IPS DF 4.7 (cell line): ENCODE measurements around the gene EFNA5.
"Not testable (repeated sequence)": the region's sequence is repeated elsewhere in the genome, so short reads cannot be mapped to it uniquely, and the experiment has no call there.

Source experiments
- DNase-seq: peaks from one replicate; pipeline ENCODE4 v3.0.0-alpha.2; 2013; ENCODE audit warnings: low spot score; ENCODE audit errors: extremely low read depth

Gene EFNA5

DNA sequence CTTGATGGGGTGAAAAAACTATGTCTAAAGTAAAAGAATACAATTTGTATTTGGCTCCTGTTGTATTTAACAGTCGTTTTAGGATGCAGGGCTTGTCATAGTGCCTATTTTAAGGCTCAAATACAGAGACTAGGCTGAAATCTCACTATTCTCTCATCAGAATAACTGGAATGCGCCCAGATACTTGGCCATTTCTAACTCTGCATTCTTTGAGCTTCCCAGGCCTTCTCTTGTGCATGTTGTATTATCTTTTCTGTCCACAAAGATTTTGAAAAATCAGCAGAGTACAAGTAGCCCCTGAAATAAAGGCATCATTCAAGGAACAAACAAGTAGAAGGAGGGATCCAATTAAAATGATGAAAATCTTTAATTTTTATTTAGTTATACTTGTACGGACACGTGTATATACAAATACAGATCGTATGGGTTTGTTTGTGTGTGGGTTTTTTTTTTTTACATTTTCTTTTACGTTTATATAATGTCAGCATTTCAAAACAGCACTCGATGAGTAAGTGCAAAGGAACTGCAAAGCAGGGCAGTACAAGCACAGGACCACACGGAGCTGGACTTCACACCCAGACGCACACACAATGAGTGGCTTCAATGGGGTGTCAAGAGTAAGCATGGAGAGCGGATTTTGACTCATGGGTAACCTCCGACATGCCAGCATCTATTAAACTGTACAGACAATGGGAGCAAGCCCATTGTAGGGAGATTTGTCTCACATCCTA lies 294.0 kb downstream of the EFNA5 start:
- no peak for DNase-seq

DNA sequence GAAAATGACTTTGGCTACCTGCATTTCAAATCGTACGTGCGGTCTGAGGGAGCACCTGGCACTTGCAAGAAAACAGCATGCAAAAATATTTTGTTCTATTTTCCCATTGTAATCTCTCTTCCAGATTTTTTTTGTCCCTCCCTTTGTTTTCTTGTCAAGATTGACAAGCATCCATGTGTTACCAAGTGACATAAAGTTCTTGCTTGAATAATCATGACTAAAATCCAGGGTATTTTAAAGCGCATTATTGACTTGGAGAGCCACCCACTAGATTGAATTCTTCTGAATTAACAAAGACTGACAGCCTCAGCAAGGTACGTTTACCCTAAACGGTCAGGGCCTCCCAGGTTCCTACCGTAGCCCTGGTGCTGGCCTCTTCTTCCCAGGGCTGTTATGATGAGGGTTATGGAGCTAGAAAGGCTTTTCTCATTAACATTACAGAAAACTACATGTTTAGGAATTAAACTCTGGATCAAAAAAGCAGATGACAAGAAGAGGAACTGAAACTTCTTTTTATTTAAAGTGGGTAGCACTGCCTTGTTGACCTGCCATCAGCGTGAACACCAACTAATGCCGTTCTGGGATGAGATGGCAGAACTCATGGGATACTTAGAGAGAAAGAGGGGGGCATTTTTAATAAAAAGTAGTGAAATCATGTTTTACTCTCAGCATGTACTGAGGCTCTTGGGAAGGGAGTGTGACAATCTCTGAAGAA lies 297.0 kb downstream of the EFNA5 start:
- no peak for DNase-seq

DNA sequence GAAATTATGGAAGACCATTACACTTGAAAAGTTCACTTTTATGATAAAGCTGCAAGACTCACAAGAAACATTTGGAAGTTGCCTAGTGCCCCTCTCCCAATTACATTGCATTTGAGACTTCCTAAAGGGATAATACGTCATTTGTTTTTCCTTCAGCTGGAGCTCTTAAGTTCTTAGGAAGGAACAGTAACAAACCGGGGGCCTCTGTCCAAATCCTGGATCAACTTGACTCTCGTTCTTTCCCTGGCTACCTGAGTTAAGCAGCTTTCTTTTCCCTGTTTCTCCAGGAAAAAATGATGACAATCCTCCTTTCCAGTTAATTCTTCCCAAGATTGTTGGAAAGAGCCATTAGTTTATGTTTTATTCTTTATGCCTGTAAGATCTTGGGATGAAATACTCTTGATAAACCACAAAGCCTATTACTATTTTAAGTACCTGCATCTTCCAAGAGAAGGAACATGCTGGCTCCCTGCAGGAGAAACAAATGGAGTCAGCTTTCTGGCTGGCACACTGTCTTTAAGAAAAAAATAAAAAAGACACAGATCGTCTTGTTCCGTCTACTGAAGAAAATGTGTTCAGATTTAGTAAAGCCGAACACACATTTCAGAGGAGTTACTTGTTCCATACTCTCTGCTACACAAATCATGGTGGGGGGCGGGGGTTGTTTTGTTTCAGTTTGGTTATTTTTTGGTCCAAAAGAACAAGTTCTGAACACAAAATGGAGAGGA lies 297.9 kb downstream of the EFNA5 start:
- DNase-seq, result no peak

DNA sequence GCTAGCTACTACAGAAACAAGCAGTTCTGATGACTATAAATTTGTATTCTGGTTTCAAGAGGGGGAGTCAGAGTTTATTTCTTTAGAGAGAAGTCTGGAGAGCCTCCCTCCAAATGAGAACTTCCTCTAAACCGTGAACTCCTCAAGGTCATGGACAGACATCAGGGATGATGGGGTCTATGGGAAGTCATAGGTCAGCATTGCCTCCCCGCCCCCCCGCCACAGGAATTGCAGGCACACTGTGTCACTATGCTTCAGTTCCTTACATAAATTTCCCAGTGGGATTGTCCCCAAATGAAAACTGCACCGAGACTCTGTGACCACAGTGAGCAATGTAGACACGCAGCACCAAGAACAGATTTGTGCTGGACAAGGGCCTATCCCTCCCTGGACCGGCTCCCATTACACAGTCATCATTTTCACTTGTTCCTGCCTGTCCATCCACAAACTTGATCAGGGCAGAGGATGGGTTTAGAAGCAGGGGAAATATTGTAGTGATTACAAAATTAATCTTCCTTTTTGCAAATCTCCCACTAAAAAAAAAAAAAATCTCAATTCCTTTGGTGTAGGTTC lies 300.3 kb downstream of the EFNA5 start:
- no peak for DNase-seq

DNA sequence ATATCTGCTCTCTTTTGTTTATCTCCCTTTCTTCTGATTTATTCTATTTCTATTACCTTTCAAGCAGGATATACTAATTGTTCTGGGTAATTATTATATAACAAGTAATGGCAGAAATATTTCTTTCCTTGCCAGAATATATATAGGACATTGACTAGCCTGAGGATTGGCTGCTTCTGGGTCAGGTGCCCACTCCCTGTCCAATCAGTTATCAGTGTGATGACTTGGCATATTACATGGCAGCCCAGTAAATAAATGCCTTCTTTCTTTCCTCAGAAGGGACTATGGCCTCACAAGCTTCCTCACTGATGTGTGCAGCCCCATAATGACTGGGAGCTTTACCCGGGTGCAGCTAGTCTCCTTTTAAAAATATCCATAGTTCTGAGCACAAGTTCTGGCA lies 301.1 kb downstream of the EFNA5 start:
- DNase-seq, result no peak

DNA sequence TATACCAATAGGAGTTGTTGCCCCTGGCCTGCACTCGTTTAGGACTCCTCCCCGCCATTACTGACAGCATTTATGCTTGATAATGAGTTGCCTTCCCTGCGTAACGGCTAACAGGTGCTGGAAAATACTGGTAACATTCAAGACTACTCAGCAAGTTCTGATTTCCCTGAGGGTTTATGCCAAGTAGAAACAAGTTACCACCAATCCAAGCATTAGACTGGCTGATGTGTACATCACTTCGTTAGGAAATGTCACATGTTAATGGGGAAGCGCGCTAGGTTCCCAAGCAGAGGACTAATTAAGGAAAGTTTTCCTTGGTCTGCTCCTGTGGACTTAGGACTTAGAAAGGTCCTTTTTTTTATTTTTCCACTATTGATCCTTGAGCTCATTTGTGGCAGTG lies 302.1 kb downstream of the EFNA5 start:
- DNase-seq, result no peak

DNA sequence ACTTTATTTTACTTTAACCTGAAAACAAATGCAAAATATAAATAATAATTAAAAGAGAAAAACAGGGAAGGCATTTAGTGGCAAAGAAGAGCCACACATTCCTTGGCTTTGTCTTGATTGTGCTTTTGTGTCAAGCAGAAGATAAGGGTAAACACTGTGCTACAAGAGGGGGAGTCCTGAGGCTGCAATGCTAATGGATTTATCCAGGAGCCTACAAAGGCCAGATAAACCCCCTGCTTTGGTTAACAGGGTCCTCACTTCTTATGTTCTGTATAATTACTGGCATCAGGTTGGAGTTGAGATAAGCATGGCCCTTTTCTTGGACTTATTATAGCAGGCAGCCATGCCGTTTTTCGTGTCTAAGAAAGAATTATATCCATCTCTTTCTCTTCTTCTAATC lies 302.8 kb downstream of the EFNA5 start:
- no peak for DNase-seq

DNA sequence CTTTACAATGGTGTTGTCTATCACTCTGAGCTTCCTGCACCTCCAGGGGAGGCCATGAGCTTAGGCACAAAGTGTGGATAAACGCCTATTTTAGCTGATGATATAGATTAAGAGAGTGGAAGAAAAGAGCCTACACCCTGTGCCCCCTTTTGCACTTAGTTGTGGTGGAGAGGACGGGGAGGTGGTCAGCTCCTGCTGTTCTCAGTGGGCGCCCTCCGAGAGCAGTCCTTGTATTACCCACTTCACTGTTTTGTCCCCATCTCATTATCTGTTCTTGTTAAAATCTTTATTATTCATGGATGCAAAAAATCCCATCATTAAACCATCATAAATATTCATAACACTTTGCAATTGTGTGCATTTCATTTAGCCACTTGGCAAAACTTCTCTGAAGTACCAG lies 303.3 kb downstream of the EFNA5 start:
- no peak for DNase-seq

DNA sequence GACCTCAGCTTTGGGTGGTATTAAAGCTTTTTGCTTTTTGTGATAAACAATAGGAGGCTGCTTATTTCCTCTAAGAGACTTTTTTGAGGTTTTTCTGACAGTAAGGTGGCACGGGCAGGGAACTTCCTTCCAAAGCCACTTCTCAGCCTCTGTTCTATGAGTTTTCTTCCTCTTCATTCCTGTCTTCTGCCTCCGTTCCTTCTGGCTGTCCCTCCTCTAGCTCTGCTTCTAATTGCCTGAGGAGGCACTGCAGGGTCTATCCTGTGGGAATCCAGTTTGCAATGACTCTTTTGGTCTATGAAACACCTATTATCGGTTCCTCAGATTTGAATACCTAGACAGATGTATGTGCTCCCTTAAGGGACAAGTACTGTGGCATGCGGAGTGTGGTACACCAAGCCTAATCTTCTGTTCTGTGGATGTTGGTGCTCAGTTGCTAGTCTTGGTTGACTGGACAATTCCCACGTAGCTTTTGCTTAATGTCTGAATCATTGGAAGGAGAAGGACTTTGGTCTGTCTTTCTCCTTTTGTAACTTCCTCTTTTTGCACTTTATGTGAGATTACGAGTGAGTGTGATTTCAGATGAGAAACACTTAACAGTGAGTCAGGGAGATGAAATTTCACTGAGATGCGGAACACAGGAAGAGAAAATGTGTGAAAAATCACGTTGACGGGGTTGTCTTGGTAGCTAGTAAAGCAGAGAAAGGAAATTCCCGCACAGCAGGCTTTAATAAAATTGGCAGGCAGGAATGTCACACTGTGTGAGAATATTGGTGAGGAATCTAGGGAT lies 305.2 kb downstream of the EFNA5 start:
- no peak for DNase-seq

DNA sequence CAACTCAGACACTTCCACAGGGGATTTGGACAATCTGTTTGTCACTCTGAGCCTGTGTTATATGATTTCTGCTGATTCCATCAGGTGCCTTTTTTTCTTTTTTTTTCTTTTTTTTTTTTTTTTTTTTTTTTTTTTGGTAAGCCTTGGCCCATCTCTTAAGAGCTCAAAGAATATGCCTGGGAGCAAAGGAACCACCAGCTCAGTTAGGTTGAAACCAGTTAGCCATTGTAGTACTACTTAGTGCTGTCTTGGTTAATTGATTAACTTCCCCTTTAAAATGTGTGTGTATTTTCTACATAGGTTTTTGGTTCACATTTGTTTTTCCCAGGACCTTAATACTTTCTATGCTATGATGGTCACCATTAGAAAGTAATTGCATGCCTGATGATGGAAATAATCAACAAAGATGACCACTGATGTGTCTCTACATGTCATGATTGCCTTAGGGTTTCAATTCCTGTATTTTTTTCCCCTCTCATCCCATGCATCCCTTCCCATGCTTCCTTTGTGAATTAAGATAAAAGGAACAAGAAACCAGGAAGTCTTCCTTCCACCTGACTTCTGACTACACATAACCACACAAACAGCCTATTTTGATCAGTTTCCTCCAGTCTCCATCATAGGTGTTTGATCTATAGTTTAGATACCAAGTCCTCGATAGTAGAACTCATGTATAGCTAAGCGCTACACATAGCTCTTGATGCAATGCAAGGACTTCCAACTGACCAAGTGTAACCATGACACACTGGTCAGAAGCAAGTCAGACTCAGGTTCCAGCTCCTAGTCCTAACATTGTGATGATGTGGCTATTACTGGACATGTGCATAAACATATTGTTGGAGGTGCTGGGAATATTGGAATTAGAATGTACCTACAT lies 306.1 kb downstream of the EFNA5 start:
- DNase-seq, result no peak

DNA sequence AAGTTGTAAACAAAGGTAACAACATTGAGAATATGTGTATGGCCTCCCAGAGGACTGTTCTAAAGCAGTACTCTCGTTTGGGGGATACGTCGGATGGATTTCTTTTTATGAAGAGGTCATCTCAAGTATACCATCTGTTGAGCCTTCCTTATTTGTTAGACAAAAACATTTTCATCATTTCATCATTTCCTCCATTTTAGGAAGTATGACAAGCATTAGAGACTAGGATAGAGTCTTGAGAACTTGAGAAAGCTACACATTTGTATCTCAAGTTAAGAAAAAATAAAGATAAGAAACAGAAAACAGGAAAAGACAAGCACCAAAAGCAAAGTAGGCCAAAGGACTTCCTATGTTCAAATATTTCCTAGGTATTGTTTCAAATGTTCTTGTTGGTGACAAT lies 307.0 kb downstream of the EFNA5 start:
- DNase-seq, result no peak

DNA sequence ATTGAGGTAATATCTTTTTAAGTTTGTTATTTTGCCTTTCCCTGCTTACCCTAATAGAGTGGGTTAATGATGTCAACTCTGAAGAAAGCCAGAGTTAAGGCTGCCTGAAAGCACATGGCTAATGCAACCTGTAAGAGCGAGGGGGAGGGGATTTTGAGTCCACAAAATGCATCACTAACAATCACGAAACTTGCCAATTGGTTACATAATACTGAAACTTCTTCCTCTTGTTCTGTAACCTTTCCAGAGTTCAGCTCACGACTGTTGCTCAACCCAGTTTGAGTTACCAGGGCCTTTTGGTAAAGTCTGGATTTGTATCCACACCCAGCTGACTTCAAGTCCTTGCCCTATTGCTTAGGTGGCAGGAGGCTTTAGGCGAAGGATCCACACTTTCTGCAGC lies 308.8 kb downstream of the EFNA5 start:
- DNase-seq, result no peak

DNA sequence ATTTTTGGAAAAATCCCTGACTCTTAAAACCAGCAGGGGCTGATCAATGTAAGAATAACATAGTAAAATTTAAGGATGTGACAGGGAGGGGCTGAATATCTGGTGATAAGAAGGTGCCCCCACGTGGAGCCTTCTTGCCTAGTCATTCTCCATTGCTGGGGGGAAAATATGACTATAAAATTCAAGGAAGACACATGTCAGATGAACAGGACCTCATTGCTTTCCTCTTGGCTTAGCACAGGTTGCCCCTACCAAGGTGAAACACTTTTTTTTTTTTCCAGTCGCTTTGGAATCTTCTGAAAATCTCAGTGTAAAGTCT lies 310.9 kb downstream of the EFNA5 start:
- no peak for DNase-seq

DNA sequence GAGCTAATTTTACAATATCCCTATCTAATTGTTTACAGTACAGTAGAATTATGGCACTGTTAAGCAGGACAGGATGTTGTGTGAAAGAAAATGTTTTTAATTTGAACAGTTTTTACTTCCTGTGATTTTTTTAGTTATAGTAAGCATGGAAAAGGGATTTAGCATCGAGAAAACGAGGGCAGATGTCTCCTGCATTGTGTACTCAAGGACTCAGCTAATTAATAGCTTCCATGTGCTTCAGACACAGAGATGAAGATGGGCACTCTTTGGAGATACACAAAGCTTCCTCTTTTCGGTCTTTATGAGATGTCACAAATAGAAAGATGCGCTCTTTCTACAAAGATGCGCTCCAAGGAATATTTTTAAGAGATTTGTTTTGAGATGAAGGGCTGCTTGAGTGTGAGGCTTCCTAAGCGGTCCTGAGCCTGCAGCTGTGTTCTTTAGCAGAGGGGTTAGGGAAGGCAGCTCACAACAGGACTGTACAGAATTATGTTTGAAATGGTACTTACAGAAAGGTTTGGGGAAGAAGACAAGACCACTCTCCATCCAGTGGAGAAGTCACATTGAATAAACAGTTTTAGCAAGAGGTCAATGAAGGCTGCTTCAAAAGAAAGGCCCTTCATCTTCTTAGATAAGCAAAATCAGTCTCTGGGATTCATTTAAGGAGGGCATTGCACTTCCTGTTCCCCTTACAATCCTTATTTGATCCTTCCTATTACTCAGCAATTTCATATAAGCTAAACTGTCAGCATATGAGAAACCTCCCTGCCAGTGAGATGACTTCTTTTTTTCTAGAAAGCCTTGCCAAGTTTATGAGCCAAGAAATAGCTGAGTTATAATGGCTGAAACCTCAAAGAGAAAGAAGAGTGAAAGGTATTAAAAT lies 311.5 kb downstream of the EFNA5 start:
- no peak for DNase-seq

DNA sequence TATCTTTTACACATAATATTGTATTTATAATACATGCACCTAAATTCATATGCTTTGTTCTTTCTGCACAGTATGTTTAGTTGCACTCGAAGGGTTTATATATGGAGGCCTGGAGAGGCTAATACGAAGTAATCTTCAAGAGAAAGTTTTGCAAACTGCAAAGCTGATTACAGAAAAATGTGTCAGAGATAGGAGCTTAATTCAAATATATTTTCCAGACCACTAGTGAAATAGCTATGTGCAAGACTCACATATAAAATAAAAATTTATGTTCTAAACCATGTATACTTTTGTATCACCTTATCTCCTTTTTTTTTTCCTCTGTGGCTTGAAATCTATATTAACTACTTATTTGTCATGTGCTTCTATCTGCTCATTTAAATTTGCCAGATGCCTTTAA lies 313.8 kb downstream of the EFNA5 start:
- no peak for DNase-seq

DNA sequence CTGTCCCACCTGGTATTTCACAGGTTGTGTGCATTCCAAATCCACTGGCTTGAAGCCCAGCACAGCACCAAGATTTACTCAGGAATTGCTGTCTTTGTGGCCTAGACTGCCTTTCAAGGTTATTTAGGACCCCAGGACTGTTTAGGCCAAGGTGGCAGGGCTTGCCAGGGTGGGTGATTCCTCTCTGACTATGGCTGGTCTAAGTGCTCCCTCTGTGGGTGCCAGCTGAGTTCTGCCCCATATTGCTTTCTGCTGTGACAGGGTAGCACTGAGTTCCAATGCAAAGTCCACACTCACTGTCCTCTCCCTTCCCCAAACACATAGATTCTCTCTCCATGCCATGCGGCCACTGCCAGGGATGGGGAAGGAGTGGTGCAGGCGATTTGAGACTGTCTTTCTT lies 318.2 kb downstream of the EFNA5 start:
- no peak for DNase-seq

DNA sequence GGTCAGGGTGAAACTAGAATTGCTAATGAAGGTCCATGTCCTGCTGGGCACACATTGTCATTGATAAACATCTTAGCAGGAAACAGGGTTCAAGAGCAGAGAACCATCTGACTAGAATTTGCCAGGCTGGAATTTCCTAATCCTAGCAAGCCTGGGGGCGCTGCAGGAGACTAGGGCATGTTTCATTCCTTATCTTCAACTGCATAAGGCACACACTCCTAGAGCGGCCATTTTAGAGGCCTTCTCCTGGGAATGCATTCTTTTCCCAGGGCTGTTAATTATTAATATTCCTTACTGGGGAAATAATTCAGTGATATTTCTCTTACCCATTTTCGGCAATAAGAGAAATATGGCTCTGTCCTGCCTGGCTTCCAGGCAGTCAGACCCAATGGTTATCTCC lies 324.2 kb downstream of the EFNA5 start:
- not testable (repeated sequence) for DNase-seq

DNA sequence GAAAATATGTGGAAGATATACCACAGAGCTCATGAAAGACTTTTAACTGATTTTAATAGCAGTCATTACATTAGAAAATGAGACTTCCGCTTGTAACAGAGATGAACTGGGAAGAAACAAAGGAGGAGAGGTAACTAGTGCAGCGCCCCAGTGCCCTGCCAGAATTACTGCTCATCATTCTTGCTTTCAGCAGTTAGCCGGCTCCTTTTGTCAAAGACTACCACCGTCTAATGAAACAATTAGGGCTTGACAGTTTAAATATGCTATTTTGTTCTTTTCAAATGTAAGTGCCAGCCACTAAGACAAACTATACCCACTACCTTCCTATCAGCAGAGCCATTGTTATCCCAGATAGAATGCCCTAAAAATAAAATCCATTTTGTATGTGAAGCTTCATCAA lies 328.4 kb downstream of the EFNA5 start:
- no peak for DNase-seq

DNA sequence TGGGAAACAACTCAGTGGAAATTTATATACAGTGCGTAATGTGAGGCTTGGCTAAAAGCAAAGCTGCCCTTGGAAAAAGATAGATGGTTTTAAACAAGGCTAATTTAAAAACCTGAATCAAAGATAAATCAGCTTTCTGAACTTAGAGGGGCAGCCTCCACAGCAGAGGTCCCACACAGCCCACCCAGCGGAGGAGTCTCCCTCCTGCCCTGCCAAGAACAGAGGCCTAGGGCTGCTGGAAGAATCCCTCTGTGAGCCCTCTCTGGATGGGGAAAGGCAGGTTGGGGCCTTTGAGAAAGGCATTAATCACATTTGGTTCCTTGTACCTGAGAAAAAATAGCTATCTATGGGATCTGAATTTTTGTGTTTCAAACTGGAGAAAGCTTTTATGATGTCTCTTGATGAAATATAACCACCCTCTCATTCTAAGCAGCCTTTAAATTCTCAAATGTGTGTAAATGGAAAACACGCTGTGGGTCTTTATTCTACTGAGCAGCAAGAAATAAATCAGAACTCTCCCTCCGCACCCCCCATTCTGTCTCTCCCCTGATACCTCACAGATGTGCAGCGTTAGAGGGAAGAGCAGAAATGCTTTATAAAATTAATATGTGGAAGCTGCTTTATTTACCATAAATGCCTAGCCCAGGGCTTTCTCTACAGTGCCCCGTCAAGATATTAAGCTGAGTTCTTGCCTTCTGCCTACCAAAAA lies 329.2 kb downstream of the EFNA5 start:
- DNase-seq, result no peak
